HG02870 (cell line): ENCODE data around the gene CFAP58.
A peak's percentile ranks its signal among the peaks of the same experiment; 100 is the strongest.
"Not testable (repeated sequence)": the region's sequence is repeated elsewhere in the genome, so short reads cannot be mapped to it uniquely, and the experiment has no call there.

Source experiments
- ATAC-seq: cut with Tn5 transposase; IDR thresholded peaks from one replicate; pipeline ENCODE4 v1.9.1; 2021; ENCODE audit warnings: mild to moderate bottlenecking, moderate library complexity; ENCODE audit not compliant: unreplicated experiment

The CFAP58 gene

DNA sequence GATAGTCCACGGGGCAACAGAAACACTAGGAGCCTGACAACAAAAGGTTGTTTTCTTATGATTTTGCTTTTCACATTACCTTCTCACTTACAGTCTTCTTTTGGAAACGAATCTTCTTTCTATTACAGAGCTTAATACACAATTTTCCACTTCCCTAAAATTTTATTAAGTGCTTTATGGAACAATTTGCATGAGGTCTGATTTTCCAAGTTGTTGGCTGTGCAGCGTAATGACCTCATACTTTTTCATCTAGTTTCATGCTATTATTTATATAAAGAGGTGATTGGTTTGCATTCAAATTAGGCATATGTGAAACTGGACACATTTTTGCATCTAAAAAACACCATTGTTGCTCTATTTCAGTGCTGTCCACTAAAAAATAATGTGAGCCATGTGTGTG is 76.7 kb downstream of the CFAP58 start:
- ATAC-seq: no peak

DNA sequence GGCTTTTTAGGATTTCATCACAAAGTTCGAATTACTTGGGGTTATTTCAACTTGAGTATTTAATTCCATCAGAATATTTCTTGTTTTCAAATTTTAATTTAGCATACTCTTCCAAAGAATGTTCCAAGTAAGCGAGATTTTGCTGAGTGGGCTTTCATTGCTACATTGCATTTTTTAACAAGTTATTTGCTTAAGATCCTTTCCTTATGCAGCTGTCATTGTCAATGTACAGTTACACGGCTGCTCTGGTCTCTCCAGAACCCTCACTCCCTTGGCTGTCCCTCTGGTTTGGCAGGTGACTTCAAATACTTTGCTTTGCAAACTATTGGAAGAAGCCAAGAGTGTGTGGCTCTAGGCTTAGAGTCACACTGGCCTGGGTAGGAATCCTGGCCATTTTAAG is 80.0 kb downstream of the CFAP58 start:
- ATAC-seq: no peak

DNA sequence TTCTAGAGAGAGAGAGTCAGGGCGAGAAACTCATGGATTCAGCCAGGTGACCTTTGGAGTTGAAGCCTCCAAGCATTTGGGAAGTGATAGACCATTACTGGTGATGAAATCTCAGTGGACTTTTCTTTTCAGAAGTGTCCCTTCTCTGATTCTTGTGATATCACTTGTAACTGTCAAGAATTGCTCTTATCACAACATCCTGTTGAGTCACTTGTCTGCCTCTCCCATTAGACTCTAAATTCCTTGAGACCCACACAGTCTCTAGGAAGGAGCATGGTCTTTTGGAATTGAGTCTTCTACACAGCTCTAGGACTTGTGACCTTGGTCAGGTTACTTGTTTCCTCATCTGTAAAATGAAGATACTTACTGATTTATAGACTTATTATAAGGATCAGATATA is 81.0 kb downstream of the CFAP58 start:
- ATAC-seq: no peak

DNA sequence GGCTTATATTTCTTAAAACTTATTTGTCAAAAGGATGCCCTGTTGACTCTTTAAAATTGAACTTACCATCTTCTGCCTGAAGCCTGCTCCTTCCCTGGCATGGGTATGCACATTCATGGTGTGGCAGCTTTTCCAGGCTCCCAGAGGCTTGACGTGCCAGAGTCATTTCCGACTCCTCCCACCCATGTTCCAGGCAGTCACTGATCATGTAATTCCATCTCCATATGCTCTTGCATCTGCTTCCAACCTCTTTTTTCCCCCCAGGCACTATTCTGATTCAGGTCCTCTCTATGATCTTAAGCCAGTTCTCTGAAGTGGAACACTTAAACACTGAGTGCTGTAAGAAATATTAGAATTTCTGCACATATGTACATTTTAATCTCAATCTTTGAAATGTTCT is 82.2 kb downstream of the CFAP58 start:
- no peak for ATAC-seq

DNA sequence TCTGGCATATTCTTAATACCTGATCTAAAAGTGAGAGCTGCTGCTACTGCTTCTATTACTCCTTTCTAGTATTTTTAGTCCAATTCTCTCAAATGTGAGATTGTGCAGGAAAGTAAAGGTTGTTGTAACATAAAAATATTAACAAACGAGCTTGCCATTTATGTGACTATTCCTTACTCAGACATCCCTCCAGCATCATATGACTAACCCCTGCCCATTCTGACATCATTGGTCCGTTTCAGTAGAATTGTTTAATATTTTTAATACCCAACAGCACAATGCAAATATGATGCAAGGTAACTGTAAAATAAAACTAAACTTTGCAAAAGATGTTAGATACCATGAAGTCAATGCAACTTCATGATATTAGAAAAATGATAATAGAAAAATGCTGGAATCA is 83.6 kb downstream of the CFAP58 start:
- ATAC-seq: no peak

GRCh38 chr10:104440221-104440620 is 86.6 kb downstream of the CFAP58 start:
- no peak for ATAC-seq

GRCh38 chr10:104441329-104442000 is 87.8 kb downstream of the CFAP58 start:
- no peak for ATAC-seq

GRCh38 chr10:104445359-104445758 is 91.7 kb downstream of the CFAP58 start:
- no peak for ATAC-seq

DNA sequence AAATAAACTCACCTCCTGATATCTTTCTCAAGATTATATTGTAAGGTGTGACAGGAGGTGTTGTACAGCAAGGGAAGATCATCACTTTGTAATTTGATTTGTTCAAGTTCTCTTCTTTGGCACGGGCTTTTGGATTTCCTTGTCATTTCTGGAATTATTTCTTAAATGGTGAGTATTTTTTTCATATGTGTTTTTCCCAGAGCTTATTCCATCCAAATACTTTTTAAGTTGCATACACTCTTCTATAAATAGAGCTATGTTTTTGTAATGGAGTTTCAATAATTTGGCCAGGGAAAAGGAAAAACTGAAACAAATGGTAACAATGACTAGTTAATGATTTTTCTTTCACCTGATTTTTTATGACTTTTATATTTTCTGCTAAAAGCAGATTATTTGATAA is 92.5 kb downstream of the CFAP58 start:
- ATAC-seq: no peak

GRCh38 chr10:104447331-104447730 is 93.7 kb downstream of the CFAP58 start:
- ATAC-seq: no peak

DNA sequence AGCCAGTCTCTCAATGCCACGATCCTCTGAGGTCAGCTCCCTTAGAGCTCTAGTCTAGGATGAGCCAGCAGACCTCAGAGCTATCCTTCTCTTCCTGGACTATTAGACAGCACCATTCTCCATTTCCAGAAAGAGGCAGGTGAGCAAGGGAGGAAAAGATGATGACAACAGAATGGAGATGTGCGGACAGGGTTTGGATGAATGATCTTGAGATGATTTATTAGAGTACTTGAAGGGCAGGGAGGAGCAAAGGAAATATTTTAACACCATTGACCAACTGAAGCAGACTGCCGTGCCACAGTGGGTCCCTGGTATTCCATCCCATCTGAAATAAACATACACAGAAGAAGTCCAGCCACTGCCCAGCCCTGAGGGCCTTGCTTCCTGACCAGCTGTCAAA is 94.3 kb downstream of the CFAP58 start:
- ATAC-seq: no peak

DNA sequence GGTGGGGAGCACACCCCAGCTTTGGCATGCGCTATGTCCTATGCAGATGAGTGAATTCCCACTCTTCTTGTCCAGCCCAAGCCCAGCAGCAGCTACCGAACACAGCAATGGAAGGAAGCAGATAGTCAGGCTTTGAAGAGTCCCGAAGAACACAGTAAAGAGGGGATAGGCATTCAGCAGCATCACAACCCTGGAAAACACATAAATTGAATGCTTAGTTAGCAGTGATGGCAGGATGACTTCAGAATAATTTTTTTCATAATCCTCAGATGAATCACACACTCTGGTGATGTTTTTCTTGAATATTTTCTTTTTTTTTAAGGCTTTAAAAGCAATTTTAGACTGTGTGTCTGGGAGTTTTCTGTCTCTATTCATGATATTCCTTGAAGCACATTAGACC is 95.8 kb downstream of the CFAP58 start:
- ATAC-seq: no peak

DNA sequence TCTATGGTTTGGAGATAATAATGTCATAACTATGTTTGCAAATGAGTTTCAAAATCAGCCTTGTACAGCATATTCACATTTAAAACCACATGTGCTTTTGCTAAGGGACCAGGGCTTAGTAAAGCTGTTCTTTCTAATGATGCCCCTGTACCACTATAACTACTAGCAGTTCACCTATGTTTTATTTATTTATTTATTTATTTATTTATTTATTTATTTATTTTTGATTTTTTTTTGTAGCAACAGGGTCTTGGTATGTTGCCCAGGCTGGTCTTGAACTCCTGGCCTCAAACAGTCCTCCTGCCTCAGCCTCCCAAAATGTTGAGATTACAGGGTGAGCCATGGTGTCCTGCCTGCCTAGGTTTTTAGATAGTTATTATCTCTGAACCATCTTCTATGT is 96.9 kb downstream of the CFAP58 start:
- no peak for ATAC-seq

- ATAC-seq: no peak
These were observed 97.3 kb downstream of the CFAP58 start for GRCh38 chr10:104450954-104451353.

DNA sequence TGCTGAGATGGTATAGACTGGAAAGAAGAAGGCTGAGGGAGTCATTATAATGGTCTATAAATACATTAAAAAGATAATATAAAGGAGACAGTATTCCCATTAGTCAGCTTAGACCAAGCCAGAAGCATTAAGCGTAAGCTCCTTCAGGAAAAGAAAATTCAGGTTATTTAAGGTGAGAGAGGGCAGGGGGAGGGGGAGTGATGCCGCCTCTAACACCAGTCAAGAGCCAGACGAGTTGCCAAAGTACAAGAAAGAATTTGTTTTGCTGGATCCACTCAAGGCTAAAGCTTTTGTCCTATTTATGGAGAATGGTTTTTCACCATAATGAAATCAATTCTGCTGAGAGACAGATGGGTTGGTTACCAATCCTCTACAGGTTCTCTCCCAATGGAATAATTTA is 99.3 kb downstream of the CFAP58 start:
- no peak for ATAC-seq

GRCh38 chr10:104456802-104457542 is 103.3 kb downstream of the CFAP58 start:
- ATAC-seq: peak; percentile 87

DNA sequence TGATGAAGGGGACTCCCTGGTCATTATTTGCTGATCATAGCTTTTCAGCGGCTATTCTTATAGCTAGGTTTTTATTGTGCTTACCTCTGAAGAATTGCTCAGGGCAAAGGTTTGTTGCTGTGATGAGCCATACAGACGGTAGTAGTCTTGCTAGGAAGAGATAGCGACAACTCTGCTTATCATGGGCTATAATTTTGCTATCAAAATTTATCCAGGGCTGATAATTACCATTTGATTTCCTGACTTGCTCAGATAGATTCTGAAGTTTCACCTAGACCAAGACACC is 103.9 kb downstream of the CFAP58 start:
- no peak for ATAC-seq

DNA sequence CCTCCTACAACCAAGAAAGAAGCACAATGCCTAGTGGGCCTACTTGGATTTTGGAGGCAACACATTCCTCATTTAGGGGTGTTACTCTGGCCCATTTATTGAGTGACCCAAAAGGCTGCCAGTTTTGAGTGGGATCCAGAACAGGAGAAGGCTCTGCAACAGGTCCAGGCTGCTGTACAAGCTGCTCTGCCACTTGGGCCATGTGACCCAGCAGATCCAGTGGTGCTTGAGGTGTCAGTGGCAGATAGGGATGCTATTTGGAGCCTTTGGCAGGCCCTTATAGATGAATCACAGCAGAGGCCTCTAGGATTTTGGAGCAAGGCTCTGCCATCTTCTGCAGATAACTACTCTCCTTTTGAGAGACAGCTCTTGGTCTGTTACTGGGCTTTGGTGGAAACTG is 111.9 kb downstream of the CFAP58 start:
- ATAC-seq: not testable (repeated sequence)

- not testable (repeated sequence) for ATAC-seq
These were observed 115.2 kb downstream of the CFAP58 start for GRCh38 chr10:104468818-104469217.

- ATAC-seq: no peak
These were observed 118.9 kb downstream of the CFAP58 start for GRCh38 chr10:104472505-104472904.

GRCh38 chr10:104472957-104473745 is 119.5 kb downstream of the CFAP58 start:
- no peak for ATAC-seq

- ATAC-seq: no peak
These were observed 124.7 kb downstream of the CFAP58 start for GRCh38 chr10:104478380-104478779.
